IPS-18a (cell line): ENCODE data around the gene ZMYM2.
A peak's percentile ranks its signal among the peaks of the same experiment; 100 is the strongest.
"Not testable (repeated sequence)": the region's sequence is repeated elsewhere in the genome, so short reads cannot be mapped to it uniquely, and the experiment has no call there.

Experiments used
- H3K27ac ChIP-seq: one replicate; pipeline ENCODE4 v1.5.1; 2013; ENCODE audit warnings: low read length
- H3K27me3 ChIP-seq: one replicate; pipeline ENCODE4 v1.6.1; 2013; ENCODE audit warnings: mild to moderate bottlenecking, low read length; ENCODE audit not compliant: control insufficient read depth, insufficient read depth
- H3K36me3 ChIP-seq: one replicate; pipeline ENCODE4 v1.6.1; 2013; ENCODE audit warnings: low read depth, low read length; ENCODE audit not compliant: control insufficient read depth
- H3K4me1 ChIP-seq: one replicate; pipeline ENCODE4 v1.6.1; 2013; ENCODE audit warnings: low read depth, low read length; ENCODE audit not compliant: control insufficient read depth
- H3K4me3 ChIP-seq: one replicate; pipeline ENCODE4 v1.5.1; 2013; ENCODE audit warnings: low read length
- H3K9ac ChIP-seq: one replicate; pipeline ENCODE4 v1.6.1; 2013; ENCODE audit warnings: mild to moderate bottlenecking, low read length, moderate library complexity
- H3K9me3 ChIP-seq: one replicate; pipeline ENCODE4 v1.6.1; 2013; ENCODE audit warnings: low read depth, low read length; ENCODE audit not compliant: control insufficient read depth

The ZMYM2 gene

DNA sequence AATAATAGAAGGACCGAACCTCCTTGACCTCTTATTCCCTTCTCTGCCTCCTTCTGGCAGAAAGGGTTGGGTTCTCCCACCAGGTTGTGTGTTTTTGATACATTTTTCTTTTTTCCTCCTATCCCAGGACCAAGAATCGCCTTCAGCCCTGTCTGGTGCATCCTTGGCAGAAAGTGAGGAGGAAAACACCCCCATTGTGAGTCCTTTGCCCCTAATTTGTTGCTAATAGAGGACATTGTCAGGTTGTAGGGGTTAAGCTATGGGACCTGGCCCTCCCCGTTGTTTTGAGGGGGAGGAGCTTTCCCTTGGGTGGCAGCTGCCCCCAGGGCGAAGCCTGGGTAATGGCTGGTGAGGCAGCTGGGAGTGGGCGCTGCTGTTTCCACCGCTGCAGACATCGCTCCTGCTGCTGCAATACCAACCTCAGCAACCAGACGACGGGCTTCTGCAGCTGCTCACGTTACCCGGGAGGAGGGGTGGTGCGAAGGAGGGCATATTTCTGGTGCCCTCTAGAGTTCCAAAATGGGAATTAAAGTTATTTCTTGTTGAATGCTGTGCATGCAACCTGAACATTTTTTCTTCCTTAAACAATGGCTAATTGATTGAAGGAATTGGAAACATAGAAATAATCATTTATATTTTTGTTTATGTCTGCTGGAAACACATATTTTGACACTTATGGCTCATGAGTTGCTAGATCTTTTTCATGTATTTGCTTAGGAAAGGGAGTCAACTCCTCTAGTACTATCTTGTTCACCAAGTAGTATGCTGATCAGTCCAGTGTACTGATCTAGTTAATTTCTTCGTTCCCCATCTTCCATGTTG lies 1.5 kb downstream of the ZMYM2 start:
- peak overlapping the region; percentile 95 for H3K4me3 ChIP-seq
- peaks cover 21% of the 10 kb centered on the region for H3K4me1 ChIP-seq
- peaks cover 30% of the 10 kb centered on the region for H3K36me3 ChIP-seq
- no peaks in the 10 kb centered on the region for H3K27me3 ChIP-seq
- H3K9me3 ChIP-seq: no peaks in the 10 kb centered on the region
- peak overlapping the region; percentile 86 for H3K27ac ChIP-seq
- H3K9ac ChIP-seq: peak overlapping the region; percentile 87

DNA sequence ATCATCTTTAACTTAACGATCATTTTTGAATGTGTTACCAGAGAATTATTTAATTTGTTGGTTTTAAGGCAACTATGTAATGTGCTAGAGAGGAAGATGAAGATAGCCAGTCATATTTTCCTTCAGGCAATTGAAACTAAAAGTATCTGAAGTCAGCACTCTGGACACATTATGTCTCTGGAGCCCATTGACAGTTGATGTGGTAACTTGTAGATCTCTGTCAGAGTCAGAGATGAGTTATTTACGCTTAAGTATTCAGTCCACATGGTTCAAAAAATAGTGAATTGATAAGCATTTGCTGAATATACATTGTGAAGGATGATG lies 2.1 kb downstream of the ZMYM2 start:
- Histone ChIP-seq H3K4me3 (peak overlapping the region; percentile 95), H3K36me3 (peaks cover 35% of the 10 kb centered on the region), H3K4me1 (peaks cover 21% of the 10 kb centered on the region), H3K9ac (peak overlapping the region; percentile 17), H3K27me3 (no peaks in the 10 kb centered on the region), H3K27ac (no peak overlapping the region), H3K9me3 (no peaks in the 10 kb centered on the region)

DNA sequence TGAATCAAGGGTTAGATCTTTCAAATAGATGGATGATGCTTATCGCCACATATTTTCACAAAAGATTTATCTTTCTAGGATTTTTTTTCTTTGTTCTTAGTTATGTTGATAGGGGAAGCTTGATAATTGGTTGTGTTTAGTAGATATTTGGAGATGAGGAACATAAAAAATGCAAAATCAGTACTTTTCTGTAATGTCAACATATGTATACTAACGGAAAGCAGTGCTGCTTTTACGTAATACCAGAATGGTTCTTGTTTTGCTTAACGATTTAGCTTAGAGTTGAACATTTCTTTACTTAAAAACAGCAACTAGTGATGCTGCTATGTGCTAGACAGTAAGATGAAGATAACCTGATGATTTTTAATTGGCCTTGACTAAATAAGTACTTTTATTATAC lies 3.0 kb downstream of the ZMYM2 start:
- Histone ChIP-seq H3K27me3 (no peaks in the 10 kb centered on the region), H3K4me1 (peaks cover 21% of the 10 kb centered on the region), H3K27ac (no peak overlapping the region), H3K4me3 (peak overlapping the region; percentile 95), H3K9ac (no peak overlapping the region), H3K36me3 (peaks cover 39% of the 10 kb centered on the region), H3K9me3 (no peaks in the 10 kb centered on the region)

DNA sequence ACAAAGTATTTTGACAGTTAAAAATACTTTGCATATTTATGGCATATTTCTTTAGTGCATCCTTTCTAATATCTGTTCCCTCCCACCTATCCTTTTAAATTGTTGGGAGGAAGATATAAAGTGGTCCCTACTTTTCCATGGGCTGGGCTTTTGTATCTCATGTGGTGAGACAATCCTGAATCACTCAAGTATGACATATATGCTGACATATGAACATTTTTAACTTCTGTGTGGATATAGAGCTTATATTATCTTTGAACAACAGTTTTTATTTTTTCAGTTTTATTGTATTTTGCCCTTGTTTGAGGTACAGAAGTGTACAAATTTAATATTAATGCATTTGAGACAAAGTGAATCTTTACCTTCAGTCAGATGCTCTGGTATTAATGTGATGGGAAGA lies 3.4 kb downstream of the ZMYM2 start:
- Histone ChIP-seq H3K27me3 (no peaks in the 10 kb centered on the region), H3K4me3 (peak overlapping the region; percentile 95), H3K4me1 (peaks cover 21% of the 10 kb centered on the region), H3K9me3 (no peaks in the 10 kb centered on the region), H3K36me3 (peaks cover 44% of the 10 kb centered on the region), H3K27ac (no peak overlapping the region), H3K9ac (no peak overlapping the region)

DNA sequence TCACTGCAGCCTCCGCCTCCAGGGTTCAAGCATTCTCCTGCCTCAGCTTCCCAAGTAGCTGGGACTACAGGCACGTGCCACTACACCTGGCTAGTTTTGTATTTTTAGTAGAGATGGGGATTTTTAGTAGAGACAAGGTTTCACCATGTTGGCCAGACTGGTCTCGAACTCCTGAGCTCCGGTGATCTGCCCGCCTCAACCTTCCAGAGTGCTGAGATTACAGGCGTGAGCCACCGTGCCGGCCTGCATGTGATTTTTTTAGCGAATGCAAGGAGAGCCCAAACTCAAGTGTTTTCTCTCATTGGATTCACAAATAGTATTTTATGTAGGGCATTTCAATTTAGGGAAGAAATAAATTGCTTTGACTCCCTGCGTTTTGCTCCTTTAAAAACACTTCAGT lies 4.4 kb downstream of the ZMYM2 start:
- H3K4me1 ChIP-seq: peaks cover 21% of the 10 kb centered on the region
- H3K27ac ChIP-seq: no peak overlapping the region
- no peak overlapping the region for H3K4me3 ChIP-seq
- H3K36me3 ChIP-seq: peaks cover 53% of the 10 kb centered on the region
- H3K9me3 ChIP-seq: no peaks in the 10 kb centered on the region
- H3K27me3 ChIP-seq: no peaks in the 10 kb centered on the region
- H3K9ac ChIP-seq: no peak overlapping the region

DNA sequence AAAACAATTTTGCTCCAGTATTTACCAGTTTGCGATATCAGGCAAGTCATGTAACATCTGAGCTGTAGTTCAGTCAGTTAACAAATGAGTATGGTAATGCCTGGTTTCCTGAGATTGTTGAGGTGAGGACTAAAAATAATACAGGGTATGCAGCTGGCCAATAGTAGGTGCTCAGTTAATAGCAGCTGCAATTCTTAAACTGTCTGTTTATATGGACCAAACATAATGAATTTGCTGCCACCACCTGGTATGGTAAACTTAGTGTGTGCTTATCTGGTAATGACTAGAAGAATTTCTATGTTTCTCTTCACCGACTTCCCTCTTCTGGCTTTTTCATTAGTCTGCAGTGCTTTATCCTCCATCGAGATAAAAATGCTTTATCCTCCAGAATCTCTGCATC lies 9.1 kb downstream of the ZMYM2 start:
- Histone ChIP-seq H3K4me1 (no peaks in the 10 kb centered on the region), H3K9ac (no peak overlapping the region), H3K36me3 (peaks cover 65% of the 10 kb centered on the region), H3K4me3 (no peak overlapping the region), H3K27me3 (no peaks in the 10 kb centered on the region), H3K27ac (no peak overlapping the region), H3K9me3 (no peaks in the 10 kb centered on the region)

DNA sequence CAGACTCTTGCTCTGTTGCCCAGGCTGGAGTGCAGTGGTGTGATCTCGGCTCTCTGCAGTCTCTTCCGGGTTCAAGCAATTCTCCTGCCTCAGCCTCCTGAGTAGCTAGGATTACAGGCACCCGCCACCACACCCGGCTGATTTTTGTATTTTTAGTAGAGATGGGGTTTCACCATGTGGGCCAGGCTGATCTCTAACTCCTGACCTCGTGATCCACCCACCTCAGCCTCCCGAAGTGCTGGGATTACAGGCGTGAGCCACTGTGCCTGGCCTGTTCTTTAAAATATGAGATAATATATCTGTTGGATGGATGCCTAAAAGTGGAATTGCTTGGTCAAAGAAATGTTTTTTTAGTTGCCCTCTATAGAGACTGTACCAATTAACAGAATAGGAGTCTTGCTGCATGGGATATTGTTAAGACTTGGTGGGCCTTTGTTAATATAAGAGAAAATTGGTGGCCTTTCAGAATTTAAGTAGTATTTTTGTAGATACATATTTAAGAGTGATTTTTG lies 16.0 kb downstream of the ZMYM2 start:
- not testable (repeated sequence) for H3K4me1 ChIP-seq, H3K9ac ChIP-seq, H3K27ac ChIP-seq, H3K9me3 ChIP-seq, H3K4me3 ChIP-seq, H3K27me3 ChIP-seq
- H3K36me3 ChIP-seq: peaks cover 35% of the 10 kb centered on the region

DNA sequence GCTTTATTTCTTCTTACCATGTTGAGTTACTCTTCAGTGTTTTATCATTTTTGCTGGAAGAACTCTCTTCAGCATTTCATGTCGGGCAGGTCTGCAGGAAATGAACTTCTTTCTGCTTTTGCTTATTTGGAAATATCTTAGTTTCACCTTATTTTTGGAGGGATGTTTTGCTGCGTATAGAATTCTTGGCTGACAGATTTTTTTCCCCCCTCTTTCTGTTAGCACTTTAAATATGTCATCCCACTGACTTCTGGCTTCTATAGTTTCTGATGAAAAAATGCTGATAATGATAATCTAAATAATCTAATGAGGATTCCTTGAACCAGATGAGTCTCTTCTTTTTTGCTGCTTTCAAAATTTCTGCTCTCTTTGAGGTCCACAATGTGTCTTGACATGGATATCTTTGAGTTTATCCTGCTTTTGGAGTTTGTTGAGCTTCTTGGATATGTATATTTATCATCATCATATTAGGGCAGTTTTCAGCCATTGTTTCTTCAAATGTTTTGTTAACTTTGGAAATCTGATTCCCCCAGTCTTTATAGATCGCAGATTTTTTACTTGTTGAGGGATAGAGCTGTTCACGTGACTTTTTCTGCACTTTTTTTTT lies 20.4 kb downstream of the ZMYM2 start:
- Histone ChIP-seq H3K9me3 (no peaks in the 10 kb centered on the region), H3K27ac (no peak overlapping the region), H3K4me1 (peaks cover 5% of the 10 kb centered on the region)

DNA sequence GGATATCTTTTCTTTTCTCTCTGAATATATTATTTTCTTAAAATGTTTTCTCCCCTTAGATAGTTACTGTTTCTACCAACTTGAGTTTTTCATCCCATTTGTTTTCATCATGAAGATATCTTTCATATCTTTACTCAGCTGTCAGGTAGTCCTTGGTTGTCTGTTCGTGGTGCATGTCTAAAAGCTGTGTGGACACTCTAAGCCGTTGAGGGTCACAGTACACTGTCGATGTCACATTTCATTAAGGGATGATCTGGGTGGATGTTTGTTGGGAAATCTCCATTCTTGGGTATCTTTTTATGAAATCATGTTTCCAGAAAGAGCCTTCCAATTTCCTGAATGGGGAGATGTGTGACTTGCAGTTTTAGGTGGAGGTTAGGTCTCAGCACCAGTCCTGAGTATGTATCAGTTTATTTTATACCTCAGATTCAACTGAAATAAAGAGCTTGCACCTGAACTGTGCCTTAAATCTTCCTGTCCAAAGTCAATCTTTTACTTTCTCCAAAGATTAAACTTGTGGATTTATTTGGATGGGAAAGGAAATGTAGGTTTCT lies 23.2 kb downstream of the ZMYM2 start:
- H3K4me3 ChIP-seq: no peak overlapping the region
- H3K27me3 ChIP-seq: no peaks in the 10 kb centered on the region
- H3K9ac ChIP-seq: no peak overlapping the region
- no peaks in the 10 kb centered on the region for H3K36me3 ChIP-seq
- H3K27ac ChIP-seq: no peak overlapping the region
- no peaks in the 10 kb centered on the region for H3K9me3 ChIP-seq
- H3K4me1 ChIP-seq: peaks cover 16% of the 10 kb centered on the region

More for the DNA sequence above, 20.4 kb downstream of the ZMYM2 start:
- Histone ChIP-seq H3K27me3 (no peaks in the 10 kb centered on the region), H3K4me3 (no peak overlapping the region), H3K9ac (no peak overlapping the region), H3K36me3 (peaks cover 10% of the 10 kb centered on the region)

DNA sequence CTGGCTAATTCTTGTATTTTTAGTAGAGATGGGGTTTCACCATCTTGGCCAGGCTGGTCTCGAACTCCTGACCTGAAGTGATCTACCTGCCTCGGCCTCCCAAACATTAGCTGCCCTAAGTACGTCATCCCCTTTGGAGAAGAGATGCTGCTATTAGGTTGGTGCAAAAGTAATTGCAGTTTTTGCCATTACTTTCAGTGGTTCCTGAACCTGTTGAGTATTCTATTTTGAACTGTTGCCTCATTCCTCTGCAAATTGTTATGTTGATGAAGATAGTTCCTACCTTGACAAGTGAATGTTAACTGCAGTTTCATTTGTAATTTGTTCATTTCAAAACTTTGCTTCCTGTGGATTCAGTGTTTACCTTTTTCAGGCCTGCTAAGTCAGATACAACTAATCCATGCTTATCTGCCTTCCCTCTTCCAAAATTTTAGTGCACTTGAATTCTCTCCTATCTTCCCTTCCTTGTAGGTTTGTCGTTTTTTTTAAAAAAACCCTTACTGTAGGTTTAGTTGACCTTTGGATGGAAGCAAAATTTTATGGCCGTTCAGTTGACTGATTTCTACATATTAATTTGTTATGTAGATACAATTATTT lies 24.0 kb downstream of the ZMYM2 start:
- Histone ChIP-seq H3K4me1 (peaks cover 16% of the 10 kb centered on the region), H3K4me3 (no peak overlapping the region), H3K27me3 (no peaks in the 10 kb centered on the region), H3K27ac (no peak overlapping the region), H3K9me3 (no peaks in the 10 kb centered on the region), H3K36me3 (no peaks in the 10 kb centered on the region), H3K9ac (no peak overlapping the region)

DNA sequence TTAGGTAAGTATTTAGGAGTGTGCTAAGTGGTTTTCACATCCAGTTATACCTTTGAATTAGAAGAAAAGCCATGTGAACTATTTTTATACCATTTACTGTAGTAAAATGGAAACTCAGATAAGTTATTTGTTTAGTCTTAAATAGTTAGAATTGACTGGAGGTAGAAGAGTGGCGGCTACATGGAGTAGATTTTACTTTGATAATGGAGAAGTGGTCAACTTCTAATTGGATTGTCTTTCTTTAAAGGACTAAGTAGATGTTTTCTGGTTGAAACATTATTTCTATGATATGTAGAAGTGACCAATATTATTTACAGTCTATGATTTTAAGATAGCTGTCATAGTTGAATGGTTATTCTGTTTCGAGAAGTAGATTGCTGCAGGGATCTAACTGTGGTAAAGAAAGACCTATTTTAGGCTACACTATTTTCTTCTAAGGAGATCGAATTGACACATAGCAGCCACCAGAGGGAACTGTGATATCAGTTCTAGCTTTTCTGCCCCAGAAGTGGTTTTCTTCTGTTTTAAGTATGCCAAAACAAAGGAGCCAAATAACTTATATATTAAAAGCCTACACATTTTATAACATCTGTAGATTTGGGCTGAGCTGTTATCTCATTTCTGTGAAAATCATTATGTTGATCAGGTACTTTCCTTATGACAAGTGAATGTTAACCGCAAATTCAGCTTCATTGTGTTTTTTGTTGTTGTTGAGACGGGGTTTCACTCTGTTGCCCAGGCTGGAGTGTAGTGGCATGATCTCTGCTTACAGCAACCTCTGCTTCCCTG lies 26.1 kb downstream of the ZMYM2 start:
- no peaks in the 10 kb centered on the region for H3K36me3 ChIP-seq
- H3K4me3 ChIP-seq: no peak overlapping the region
- H3K27ac ChIP-seq: no peak overlapping the region
- H3K27me3 ChIP-seq: no peaks in the 10 kb centered on the region
- peaks cover 16% of the 10 kb centered on the region for H3K4me1 ChIP-seq
- H3K9ac ChIP-seq: no peak overlapping the region
- no peaks in the 10 kb centered on the region for H3K9me3 ChIP-seq
